ENCODE measurements around the gene PMEPA1.

Gene PMEPA1

DNA sequence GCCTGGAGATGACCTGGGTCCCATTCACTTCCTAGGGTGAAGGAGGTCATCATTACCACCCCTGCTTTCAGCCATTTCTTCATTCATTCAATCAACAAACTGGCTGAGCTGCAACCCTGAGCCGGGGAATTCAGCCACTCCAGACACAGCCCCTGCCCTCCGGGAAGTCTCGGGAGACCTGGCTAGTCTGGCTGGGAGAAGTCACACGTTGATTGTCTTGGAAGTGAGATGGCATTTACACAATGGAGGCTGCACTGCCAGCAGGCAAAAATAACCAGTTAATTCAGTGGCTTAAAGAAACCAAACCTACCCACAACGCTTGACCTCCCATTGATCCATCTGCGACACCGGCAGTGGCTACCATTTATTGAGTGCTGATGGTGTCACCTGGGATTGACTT is 2.0 kb upstream of the PMEPA1 start:
- TF ChIP-seq ZNF384 (IDR thresholded peaks at IDR 0.05) = no peak
- no peak for TF ChIP-seq HDGF (IDR thresholded peaks at IDR 0.05; ENCODE audit: borderline replicate concordance)
- no peak for TF ChIP-seq L3MBTL2 (conservative IDR thresholded peaks at IDR 0.05)
- no peak for TF ChIP-seq SUZ12 (IDR thresholded peaks at IDR 0.05)
- TF ChIP-seq SP1 (IDR thresholded peaks at IDR 0.05) = no peak
- no peak for TF ChIP-seq ELF4 (IDR thresholded peaks at IDR 0.05)
- TF ChIP-seq BHLHE40 (IDR thresholded peaks at IDR 0.05; ENCODE audit: borderline replicate concordance) = no peak
- no peak for TF ChIP-seq FOXK2 (IDR thresholded peaks at IDR 0.05)
- no peak for TF ChIP-seq CTBP1 (IDR thresholded peaks at IDR 0.05; ENCODE audit: borderline replicate concordance)
- TF ChIP-seq FOXA1 (IDR thresholded peaks at IDR 0.05) = no peak
- no peak for TF ChIP-seq NFRKB (IDR thresholded peaks at IDR 0.05)
- TF ChIP-seq LEF1 (IDR thresholded peaks at IDR 0.05; ENCODE audit: borderline replicate concordance) = no peak
- TF ChIP-seq FOXM1 (IDR thresholded peaks at IDR 0.05; ENCODE audit: borderline replicate concordance) = no peak
- no peak for TF ChIP-seq TARDBP (IDR thresholded peaks at IDR 0.05)
- TF ChIP-seq, protein P1, sequence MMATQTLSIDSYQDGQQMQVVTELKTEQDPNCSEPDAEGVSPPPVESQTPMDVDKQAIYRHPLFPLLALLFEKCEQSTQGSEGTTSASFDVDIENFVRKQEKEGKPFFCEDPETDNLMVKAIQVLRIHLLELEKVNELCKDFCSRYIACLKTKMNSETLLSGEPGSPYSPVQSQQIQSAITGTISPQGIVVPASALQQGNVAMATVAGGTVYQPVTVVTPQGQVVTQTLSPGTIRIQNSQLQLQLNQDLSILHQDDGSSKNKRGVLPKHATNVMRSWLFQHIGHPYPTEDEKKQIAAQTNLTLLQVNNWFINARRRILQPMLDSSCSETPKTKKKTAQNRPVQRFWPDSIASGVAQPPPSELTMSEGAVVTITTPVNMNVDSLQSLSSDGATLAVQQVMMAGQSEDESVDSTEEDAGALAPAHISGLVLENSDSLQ (IDR thresholded peaks at IDR 0.05) = no peak
- no peak for TF ChIP-seq ARNT (IDR thresholded peaks at IDR 0.05)
- no peak for DNase-seq (ENCODE audit: extremely low spot score)
- ChIA-PET POLR2A (interaction anchor here (1.5 kb wide), 1 partner anchor 27 kb away, joined by 4 read pairs; no protein-coding TSS in a partner anchor), CTCF (no interaction called here)

DNA sequence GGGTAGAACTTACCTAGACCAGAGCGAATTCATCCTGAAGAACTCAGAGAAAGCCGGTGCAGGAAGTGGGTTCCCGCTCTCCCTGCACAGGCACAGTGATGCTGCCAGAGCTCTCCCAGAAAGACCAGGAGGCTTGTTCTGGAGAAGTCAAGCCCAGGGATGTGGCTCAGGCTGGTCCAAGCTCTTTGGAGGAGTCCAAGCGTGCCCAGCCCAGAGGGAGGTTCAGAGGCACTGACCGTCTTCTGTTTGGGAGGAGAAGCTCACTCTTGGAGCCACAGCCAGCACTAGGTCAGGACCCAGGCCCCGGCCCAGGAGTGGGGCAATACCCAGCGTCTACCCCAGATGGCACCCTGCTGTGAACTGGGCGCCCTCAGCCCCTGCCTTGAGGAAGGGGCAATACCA is 1.5 kb upstream of the PMEPA1 start:
- CTCF ChIA-PET = no interaction called here
- DNase-seq (ENCODE audit: extremely low spot score) = no peak
- TF ChIP-seq SUZ12 (IDR thresholded peaks at IDR 0.05) (no peak), ELF4 (IDR thresholded peaks at IDR 0.05) (no peak), ARNT (IDR thresholded peaks at IDR 0.05) (no peak), FOXM1 (IDR thresholded peaks at IDR 0.05; ENCODE audit: borderline replicate concordance) (no peak), L3MBTL2 (conservative IDR thresholded peaks at IDR 0.05) (no peak), NFRKB (IDR thresholded peaks at IDR 0.05) (no peak), HDGF (IDR thresholded peaks at IDR 0.05; ENCODE audit: borderline replicate concordance) (no peak), SP1 (IDR thresholded peaks at IDR 0.05) (no peak)
- POLR2A ChIA-PET = interaction anchor here (0.9 to 2.2 kb wide), 4 partner anchors 8 to 27 kb away, joined by 3 to 6 read pairs (median 4); no protein-coding TSS in a partner anchor

DNA sequence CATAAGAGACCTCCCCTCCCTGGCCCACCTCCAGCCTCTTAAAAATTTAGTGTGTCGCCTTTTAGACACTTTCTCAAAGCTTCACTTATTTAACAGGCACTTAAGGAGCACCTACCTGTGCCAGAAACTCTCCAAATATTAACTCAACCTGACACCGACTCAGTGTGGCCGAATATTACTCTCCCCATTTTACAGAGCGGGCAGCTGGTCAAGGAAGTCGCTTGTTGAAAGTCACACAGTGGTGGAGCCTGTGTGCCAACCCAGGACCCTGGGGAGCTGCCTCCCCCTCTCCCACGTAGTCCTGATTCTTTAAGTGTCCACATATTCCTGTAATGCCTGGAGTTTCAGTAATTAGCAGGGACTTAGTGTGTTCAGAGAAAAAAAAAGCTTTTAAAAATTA is 1.0 kb upstream of the PMEPA1 start:
- ChIA-PET POLR2A (interaction anchor here (0.6 to 2.2 kb wide), 6 partner anchors 8 to 358 kb away, joined by 3 to 8 read pairs (median 4); no protein-coding TSS in a partner anchor), CTCF (no interaction called here)
- TF ChIP-seq HDGF (IDR thresholded peaks at IDR 0.05; ENCODE audit: borderline replicate concordance) (no peak), ARNT (IDR thresholded peaks at IDR 0.05) (no peak), SP1 (IDR thresholded peaks at IDR 0.05) (no peak), NFRKB (IDR thresholded peaks at IDR 0.05) (no peak), FOXM1 (IDR thresholded peaks at IDR 0.05; ENCODE audit: borderline replicate concordance) (no peak), L3MBTL2 (conservative IDR thresholded peaks at IDR 0.05) (no peak), LEF1 (IDR thresholded peaks at IDR 0.05; ENCODE audit: borderline replicate concordance) (no peak), ELF4 (IDR thresholded peaks at IDR 0.05) (no peak), ZNF384 (IDR thresholded peaks at IDR 0.05) (no peak), SUZ12 (IDR thresholded peaks at IDR 0.05) (no peak), FOXK2 (IDR thresholded peaks at IDR 0.05) (no peak), FOXA1 (IDR thresholded peaks at IDR 0.05) (no peak), TARDBP (IDR thresholded peaks at IDR 0.05) (no peak), CTBP1 (IDR thresholded peaks at IDR 0.05; ENCODE audit: borderline replicate concordance) (no peak), BHLHE40 (IDR thresholded peaks at IDR 0.05; ENCODE audit: borderline replicate concordance) (no peak)
- TF ChIP-seq, protein P1 (IDR thresholded peaks at IDR 0.05) = no peak
- no peak for DNase-seq (ENCODE audit: extremely low spot score)

DNA sequence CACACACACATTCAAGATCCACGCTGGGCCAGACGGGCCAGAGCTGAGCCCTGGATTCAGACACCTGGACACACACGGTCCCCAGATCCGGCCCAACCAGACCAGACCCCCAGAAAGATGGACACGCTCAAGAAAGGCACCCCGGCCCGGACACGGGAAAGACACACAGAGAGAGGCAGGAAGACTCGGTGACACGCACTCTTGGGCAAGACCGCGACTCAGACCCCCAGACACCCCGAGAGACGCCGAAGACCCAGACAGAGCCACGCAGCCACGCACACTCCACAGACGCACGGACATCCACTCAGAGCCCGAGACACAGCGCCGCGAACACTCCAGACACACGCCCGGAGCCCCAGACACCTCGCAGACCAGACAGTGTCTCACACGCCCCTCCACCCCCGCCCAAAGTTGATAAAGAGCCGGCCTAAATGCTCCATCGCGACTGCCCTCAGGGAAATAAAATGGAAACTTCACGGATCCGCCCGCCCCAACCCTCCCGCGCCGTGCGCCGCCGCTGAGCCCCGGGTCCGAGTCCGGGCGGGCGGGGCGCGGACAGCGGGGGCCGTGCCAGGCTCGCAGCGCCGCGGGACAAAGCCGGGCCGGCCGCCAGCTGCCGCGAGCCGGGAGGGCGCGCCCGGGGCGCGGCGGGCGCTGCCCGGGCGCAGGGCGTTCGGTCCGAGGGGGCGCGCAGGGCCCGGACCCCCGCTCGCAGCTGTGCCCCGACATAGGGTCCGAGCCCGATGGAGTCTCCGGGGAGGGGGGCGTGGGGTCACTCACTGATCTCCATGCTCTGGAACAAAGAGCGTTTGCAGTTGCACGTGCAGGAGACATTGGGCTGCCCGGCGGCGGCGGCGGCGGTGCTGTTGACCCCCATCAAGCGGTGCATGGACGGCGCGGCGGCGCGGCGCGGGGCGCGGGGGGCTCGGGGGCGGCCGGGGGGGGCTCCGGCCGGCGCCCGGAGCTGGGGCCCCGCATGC is 831 bp downstream of the PMEPA1 start:
- TF ChIP-seq SP1 (IDR thresholded peaks at IDR 0.05) (no peak), FOXK2 (IDR thresholded peaks at IDR 0.05) (no peak), FOXM1 (IDR thresholded peaks at IDR 0.05; ENCODE audit: borderline replicate concordance) (no peak), ELF4 (IDR thresholded peaks at IDR 0.05) (no peak), HDGF (IDR thresholded peaks at IDR 0.05; ENCODE audit: borderline replicate concordance) (no peak), TARDBP (IDR thresholded peaks at IDR 0.05) (no peak)
- ChIA-PET CTCF (no interaction called here), POLR2A (interaction anchor here (1.5 to 2.2 kb wide), 4 partner anchors 10 to 11 kb away, joined by 5 to 10 read pairs (median 7); no protein-coding TSS in a partner anchor)
- peak; percentile 39 for DNase-seq (ENCODE audit: extremely low spot score)

DNA sequence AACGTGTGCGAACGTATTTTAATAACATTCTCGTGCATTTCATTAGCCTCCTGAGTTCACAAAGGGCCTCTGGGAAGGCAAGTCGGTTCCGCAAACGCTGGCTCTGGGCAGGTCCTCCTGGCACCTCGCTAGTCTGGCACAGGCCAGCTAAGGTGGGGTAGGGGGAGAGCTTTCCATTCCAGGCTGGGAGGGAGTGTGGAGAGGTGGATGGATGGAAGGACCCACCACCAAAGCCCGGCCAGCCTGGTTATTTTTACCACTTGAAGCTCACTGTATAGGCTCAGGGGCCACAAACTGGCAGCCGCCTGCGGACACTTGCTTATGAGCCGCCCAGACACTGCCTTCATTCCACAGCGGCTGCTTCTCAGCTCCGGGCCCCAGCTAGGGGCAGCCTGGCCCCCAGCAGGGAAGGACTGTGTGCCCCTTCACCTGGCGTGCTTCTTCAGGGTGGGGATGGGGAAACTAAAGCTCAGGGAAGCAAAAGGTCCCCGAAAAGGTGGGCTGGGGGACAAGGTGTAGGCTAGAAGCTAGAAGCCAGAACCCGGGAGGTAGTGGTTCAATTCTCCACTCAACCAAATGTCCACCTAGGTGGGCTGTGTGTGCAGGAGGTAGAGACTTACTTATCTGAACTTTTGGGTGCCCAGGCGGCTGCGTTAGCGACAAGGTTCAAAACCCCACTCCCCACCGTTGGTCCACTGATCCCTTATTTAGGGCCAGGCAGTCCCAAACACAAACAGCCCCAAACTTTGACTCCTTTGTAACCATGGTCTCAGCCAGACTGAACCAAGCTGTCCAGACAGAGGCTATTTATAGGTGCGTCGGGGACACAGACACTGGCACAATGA is 1.7 kb downstream of the PMEPA1 start:
- TF ChIP-seq FOXK2 (IDR thresholded peaks at IDR 0.05) (no peak), FOXM1 (IDR thresholded peaks at IDR 0.05; ENCODE audit: borderline replicate concordance) (no peak), BHLHE40 (IDR thresholded peaks at IDR 0.05; ENCODE audit: borderline replicate concordance) (no peak), SP1 (IDR thresholded peaks at IDR 0.05) (no peak)
- no peak for DNase-seq (ENCODE audit: extremely low spot score)
- ChIA-PET POLR2A (interaction anchor here (1.3 to 1.8 kb wide), 2 partner anchors 10 to 13 kb away, joined by 3 to 10 read pairs; no protein-coding TSS in a partner anchor), CTCF (interaction anchor here (1.2 kb wide), 1 partner anchor 10 kb away, joined by 3 read pairs; no protein-coding TSS in a partner anchor)

Data from HEK293T (cell line).